Measurements from ENCODE around the gene P2RX7.

GRCh38 chr12:121123488-121123887, 9.2 kb upstream of the P2RX7 start:
- TF ChIP-seq CTCF (IDR thresholded peaks at IDR 0.05): no peak
- no peak for TF ChIP-seq POLR2A (IDR thresholded peaks at IDR 0.05)
- no peak for TF ChIP-seq EP300 (IDR thresholded peaks at IDR 0.05)

Measured in ovary (tissue), 3 donors.